UCSD-AML1 (cell line): Measurements from ENCODE around the gene CBX4.

ENCODE experiments used
- DNase-seq: peaks from one replicate; lab custom pipeline; 2025; ENCODE audit not compliant: unreplicated experiment; lab: John Stamatoyannopoulos, UW

The CBX4 gene

DNA sequence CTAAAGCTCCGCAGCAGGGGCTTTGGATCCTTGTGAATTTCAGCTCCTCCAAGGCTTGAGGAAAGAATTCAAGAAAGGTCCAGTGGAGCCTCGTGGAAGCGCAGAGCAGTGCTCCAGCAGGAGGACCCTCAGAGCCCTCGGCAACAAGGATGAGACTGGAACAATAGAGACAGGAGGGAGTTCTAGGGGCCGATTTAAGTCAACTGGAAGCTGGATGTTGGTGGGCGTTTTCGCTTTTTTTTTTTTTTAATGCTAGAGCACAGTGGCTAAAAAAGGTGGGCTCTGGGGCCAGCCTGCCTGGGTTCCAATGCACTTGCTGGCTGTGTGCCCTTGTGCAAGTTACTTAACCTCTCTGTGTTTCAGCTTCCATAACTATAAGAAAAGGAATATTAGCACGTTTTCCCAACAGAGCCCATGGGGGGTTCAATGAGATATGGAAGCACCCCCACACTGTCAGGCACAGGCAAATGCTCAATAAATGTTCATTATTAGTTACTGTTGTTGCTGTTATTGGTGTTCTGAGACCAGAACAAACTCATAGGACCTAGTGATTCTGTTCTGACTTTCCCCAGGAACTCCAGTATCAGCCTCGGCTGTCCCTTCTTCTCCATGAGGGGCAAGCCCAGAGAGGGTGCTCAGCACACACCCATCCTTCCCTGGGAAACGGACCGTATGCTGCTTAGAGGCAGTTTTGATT, 37.1 kb downstream of the CBX4 start:
- DNase-seq: no peak

DNA sequence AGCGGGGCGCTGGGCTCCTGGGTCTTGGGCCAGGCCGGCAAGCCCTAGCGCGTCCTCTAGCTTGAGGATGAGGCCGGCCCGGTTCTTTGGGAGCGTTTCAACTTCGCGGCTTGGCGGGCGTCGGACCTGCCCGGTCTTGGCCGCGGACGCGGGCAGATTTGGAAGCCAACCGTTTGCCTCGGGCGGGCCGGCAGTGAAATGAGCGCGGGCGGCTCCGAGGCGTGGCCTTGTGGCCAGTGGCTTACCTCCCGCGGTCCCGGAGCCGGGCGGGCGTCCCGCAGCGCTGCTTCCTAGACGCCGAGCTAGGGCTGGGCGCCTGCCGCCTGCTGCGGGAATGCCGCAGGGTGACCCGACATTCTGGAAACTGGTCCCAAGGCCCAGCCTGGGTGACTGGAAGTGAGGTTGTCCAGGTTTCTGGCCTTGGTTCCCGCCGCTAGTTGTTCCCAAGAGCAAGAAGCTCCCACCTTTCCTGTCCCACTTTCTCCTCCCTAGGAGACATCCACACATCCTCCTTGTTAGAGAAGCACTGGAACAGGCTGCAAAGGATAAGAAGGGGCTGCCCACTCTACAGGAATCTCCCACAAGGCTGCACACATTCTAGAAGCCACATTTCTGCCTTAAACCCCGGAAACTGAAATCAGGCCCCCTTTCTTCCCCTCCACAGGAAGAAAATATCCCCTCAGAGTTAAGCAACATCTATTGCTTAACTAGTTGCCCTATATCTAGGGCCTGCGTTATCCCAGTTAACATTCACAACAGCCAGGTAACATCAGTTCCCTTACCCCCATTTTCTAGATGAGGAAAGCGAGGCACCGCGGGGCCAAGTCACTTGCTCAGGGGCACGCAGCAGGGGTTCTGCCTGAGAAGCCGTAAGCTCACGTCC, 37.8 kb downstream of the CBX4 start:
- DNase-seq: no peak

DNA sequence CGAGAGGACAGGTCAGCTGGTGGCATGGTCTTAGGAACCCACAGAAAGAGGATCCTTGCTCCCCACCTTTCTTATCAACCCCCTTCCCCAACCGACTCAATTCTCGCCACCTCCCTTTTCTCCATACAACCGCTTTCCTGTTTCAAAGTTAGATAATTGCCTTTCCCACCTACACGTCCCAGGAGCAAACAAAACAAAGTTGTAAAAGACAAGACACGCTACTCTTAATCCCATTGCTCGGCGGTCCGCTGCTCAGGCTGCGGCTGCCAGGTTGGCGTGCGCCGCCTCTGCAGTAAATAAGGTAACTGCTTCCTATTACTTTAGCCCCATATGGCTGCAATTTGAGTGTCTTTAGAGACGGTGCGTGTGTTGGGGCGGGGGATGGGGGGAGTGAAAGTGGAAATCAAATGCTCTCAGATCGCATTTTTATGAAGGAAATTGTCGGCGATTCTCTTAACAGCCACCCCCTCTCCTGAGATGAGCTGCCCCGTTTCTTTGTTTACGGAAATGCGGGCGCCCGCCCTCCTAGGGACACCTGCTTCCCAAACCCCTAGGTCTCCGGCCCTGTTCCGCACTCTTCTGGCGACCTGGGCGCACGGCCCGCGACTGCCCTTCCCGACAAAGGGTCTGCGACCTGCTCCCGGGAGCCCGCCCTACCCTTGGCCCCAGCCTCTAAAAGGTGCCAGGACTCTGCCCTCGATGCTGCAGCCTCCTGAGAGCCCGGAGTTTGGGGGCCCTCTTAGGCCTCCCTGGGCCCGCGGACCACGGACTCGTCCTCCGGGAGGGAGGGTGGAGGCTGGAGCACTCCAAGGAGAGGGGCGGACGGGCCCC, 38.7 kb downstream of the CBX4 start:
- peak; percentile 45 for DNase-seq

DNA sequence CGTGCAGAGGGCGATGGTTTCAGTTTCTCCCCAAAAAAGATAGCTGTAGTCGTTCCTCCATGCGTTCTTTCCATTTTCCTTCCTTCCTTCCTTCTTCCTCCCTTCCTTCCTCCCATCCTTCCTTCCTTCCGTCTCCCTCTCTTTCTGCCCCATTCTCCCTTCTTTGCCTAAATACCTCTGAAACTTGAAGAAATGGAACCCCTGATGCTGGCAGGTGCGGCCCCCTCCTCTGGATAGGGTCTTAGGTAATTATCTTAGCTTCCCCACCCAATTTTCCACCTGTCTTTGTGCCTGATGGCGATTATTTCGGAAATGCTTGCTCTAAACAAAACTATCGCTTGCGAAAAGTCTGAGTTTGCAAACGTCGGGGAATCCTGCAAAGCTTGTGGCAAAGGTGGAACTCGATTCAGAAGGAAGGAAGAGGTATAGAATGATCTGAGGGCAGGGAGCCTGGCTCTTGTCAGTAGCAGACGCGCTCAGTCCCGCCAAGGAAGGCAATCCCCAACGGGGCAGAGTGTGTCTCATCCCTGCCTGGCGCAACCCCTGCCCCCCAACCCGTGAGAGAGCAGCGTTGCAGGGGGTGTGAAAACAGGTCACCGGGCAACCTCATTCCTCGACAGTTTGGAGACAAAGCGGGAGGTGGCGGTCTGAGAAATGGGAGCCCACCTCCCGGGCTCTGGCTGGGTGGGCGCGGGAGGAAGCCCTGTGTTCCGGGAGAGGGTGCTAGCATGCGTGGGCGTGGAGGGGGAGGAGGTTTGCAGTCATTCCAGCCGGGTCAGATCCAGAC, 39.5 kb downstream of the CBX4 start:
- DNase-seq: no peak

DNA sequence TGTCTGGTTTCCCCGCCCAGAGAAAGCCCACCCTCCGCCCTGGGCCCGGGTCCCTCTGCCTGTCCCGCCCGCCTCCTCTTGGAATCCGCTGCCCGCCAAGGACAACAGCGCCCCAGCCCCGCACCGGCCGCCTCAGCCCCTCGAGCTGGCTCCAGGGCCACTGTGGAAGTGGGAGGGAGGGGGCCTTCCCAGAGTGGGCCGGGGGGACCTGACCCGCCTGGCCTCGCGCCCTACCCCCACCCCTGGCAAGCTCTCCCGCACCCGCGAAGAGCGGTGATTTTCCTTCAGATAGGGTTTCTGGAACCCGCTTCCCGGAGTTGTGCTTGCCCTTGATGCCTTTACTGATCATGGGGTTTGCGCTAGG, 40.1 kb downstream of the CBX4 start:
- DNase-seq: no peak

DNA sequence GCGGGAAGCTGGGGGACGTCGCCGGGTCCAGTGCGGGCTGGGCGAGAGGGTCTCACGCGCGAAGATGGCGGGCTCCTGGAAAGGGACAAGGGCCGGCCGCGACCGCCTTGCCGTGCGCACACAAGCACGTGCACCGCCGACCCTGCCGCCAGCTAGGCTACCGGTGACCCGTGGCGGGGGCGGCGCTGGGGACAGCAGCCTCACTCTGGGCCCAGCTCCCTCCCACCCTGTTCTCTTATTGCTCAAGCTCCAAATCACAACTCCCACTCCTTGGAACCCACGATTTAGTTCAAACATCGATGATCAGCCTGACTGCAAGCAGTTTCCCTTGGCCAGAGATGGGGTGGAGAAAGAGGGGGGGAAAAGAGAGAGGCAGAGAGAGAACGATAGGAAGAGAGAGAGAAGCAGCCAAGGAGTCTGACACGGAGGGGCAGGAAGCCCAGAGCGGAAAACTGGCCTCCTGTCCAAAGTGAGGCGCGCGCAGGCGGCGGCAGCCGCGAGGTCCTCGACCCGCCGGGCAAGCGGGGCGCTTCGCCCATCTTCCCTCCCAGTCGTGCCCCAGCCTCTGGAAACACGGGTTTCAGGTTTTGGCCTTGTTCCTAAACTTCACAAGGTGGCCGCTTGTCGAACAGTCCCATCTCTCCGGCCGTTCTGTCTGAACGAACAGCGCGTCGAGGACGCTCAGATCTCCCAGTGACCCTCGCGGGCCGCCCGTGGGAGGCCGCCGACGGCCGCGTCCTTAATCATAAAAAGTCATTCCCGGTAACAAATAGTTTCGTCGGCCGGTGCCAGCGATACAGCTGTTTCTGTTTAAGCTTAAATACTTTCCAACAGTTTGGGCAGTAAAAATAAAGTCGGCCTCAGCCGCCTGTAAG, 40.7 kb downstream of the CBX4 start:
- no peak for DNase-seq

DNA sequence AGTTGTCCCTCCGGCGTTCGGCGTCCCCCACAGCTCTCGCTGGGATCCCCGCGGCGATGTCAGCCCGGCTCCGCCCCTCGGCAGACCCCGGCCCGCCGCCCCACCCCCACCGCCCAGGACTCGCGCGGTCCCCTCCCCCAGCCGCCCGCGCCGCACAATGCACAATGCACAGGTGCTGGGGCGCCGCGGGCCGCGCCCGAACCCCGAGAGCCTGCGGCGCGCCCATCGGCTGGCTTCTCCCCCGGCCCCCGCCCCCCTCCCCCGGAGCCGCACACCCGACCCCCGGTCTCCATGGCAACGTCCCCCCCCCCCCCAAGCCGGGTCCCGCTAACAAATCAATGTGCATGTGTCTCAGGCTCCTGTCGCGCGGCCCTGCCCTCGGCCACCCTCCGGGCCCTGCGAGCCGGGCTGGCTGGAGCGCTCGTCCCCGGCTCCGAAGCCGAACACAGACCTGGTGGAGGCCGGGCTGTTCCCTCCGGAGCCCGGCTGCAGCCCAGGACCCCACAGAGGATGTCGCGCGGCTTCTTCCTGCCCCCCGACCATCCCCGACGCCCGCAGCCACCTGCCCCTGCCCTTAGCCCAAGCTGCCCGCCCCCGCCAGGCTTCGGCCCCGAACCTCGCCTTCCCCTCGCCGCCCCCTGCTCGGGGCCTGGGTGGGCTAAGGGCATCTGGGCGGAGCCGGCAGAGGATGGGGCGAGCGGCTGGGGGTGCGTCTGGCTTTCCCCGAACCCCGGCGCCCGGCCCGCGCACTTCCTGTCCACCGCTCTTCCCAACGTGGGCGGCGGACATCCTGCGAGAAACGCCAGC, 41.5 kb downstream of the CBX4 start:
- DNase-seq: no peak

DNA sequence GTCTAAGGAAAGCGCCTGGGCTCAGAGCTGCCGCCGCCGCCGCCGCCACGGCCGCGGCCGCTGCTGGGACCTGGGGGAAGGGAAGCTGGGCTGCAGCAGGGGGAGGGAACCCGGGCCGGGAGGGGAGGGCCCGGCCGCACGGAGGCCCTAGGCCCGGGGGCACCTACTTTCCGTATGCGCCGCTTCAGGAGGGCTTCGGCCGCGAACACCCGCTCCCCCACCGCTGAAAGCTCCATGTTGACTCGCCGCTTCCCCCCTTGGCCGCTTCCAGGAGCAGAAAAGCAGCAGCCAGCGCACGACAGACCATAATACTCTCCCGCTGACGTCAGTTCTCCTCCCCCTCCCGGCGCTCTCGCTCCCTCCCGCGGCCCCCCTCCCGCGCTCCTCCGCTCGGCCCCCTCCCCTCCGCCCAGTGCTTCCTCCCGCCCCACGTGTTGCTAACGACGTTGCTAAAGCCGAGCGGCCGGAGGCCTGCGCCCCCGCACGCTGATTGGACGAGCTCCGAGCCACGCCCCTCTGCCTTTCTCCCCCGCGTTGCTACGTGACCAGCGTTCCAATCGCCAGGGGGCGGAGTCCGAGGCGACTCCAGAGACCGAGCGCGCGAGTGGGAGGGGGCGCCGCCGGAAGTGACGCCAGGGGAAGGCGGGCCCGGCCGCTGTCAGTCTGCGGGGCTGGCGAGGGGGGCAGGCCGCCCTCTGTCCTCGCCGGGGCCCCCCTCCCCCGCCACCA, 42.3 kb downstream of the CBX4 start, which contains the start of gene CBX8:
Gene CBX8 (minus strand): TSS at position 315 of the 729 bp plus-strand sequence. CDS start 79 bp downstream, at position 236.
- peak; percentile 100 for DNase-seq

DNA sequence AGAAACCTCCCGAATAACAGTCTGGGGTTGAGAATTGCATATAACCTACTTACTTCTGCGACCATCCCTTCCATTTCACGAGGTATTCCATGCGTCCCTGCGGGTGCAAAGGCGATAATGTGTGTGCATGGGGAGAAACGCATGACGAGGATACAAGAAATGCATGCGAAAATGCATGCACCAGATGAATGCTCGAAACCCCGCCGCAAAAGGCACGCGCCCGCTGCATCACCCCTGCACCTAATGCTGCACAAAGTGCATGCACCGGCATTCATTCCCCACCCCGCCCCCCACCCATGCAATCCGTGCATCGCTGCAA, 42.8 kb downstream of the CBX4 start:
- no peak for DNase-seq

DNA sequence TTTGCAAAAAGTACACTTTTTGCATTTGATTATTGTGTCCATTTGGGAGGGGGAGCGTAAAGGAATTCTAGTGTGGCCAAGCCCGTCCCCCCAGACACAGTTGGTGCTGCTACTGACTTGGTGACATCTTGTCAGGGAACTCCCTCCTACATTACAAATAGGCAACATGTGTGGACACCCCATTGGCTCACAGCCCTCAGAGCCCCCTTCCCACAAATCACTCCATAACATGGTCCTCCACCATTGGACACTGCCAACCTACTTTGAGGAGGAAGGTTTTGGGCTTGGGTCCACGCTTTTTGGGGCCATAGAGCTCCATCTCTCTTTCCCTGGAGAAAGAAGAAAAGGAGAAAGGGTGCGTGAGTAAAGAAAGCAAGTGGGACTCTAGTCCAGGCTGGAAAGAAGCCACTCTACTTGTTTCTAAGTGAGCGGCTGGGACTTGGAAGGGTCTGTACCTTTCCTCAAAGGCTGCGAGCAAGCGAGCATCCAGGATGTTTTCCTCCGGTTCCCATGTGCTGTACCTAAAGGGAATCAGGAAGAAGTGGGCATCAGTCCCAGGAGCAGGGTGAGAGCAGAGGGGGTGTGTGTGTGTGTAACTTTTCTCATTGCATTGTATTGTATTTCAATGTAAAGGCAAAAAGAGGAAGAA, 43.3 kb downstream of the CBX4 start:
- DNase-seq: no peak

DNA sequence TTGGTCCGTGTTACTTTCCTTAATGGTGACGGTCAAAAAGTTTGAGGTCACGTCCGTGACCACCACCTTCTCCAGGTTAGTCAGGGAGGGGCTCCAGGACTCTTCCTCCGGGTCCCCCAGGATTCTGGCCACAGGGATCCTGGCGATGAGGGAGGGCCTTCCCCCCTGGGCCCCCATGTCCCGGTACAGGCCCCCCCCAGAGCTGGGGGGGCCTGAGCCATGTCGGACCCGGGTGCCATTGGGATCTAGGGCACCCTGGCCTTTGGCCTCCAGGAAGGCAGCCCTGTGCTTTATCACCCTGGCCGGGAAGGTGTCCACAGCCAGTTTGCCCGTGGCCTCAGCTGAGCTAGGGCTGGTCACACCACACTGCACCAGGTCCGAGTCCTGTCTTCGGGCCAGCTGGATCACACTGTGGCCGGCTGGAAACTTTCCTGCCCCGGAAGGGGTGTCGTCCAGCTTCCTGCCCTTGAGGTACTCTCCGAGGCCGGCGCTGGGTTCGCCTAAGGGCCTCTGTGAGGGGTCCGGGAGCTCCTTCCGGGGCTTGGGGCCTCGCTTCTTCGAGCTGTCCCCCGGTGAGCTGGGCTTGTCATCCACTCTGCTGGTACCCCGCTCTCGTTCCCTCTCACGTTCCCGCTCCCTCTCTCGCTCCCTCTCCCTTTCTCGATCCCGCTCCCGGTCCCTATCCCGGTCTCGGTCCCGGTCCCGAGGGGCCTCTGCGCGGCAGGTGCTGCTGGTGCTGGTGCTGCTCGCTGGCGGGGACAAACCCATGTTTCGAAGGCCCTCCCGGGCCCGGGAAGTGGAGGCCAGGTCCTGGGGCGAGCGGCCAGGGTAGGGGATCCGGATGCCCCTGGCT, 44.4 kb downstream of the CBX4 start:
- DNase-seq: no peak

DNA sequence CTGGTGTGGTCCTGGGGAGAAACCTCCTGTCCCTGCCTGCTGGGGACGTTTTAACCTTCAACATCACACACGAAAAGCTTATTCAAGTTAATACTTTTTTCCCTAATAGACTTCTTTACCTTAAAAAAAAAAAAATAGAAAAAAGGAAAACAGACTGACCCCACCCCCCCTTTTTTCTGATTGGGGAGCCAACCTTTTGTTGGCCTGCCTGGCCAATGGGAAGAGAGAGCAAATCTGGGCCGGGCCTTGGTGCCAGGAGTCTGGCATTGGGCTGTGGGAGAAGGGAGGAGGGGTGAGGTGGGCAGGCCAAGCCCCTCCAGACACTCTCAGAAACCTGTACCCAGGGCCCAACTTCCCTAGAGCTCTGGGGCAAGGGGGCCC, 45.3 kb downstream of the CBX4 start:
- no peak for DNase-seq

DNA sequence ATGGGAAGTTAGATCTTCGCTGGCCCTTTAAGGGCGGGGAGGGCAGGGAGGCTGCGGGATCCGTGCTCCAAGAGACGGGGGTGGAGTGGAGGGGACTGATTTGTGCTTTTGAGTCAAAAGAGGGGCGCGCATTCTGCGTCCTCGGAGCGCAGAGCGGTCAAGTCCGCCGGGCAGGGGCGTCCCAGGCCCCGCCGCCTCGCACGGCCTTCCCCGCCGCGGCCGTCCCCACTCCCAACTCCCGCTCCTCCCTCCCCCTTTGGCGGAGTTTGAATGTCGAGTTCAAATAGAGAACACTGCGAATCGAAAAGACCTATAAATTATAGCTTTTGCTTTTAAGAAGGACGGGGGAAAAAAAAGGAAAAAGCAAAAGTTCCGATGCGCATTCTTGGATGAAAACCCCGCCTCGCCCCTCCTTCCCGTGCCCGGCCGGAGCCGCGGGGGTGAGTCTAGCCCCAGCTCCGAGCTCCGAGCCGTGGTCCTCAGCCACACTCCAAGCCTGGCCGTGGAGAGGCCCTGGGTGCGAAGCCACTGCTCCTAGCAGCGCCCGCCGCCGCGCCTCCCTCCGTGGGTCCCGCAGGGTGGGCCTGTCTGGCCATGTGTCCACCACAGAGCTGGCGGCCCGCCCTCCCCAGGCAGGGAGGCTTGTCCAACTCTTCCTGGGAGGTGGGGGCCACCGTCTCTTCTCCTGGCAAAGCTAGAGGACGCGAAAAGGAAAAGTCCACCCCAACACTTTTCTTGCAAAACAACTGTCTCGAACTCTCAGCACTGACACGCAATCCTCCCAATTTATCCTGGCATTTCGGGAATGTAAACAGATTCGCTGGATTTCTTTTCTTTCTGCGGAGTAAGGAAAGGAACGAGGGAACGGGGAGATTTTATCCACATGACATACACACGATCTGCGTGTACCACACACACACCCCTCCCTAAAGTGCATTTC, 46.0 kb downstream of the CBX4 start:
- DNase-seq: no peak

DNA sequence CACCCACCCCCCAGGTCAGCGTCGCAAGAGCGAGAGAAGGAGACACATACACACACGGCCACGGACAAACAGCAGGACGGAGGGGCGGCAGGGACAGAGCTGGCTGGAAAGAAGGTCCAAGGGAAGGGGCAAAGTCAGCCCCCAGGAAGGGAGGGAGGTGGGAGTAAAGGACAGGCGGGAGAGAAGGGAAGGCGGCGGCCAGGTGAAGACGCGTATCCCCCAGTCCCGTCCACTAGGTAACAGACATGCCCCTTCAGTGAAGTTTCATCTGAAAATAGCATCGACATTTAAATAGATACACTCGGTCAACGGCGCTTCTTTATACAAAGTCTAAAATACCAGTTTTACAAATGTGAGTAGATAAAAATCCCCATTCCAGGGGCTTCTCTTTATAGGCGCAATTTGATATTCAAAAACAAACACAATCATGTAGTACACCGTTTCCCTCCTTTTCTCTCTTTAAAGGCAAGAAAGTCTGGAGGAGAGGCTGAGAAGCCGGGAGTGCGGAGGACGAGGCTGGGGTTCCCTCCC, 46.8 kb downstream of the CBX4 start:
- no peak for DNase-seq

DNA sequence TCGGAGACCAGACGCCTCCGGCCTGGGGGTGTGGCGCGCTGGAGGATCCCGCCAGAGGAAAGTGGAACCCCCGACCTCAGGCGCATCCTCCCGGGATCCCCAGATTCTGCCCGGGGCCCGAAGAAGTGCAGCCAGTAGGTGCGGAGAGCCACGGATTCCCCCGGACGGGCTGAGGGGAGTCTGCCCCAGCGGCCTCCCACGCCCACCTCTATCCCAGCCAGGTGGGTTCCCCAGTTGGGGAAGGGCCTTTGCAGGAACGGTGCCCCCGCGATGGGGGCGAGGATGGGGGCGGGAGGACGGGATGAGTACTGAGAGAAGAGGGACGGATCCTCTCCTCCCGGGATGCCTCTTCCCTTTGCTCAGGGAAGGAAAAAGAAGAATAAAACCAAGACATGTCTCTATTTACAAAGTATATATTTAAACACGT, 47.5 kb downstream of the CBX4 start:
- DNase-seq: no peak
